HG03159 (cell line): Measurements from ENCODE around the gene ACKR2.
A peak's percentile ranks its signal among the peaks of the same experiment; 100 is the strongest.
"Not testable (repeated sequence)": the region's sequence is repeated elsewhere in the genome, so short reads cannot be mapped to it uniquely, and the experiment has no call there.

Experiments used
- ATAC-seq: cut with Tn5 transposase; IDR thresholded peaks from one replicate; pipeline ENCODE4 v1.9.1; 2021; ENCODE audit warnings: mild to moderate bottlenecking, moderate library complexity; ENCODE audit not compliant: unreplicated experiment

ACKR2 gene

DNA sequence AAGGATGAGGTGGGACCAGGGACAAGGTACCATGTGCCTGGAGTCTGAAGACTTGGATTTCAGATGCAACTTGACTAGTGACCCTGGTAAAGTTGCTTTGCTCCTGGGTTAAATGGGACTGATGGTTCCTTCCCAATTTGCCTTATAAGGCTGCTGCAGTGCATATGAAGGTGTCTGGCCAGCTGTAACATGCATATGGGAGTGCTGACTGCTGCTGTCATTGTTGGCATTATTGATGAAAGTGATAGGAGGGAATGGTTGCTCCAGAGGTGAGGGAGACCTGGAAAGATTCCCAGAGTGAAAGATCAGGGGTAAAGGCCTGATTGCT, 45.9 kb downstream of the ACKR2 start:
- no peak for ATAC-seq

DNA sequence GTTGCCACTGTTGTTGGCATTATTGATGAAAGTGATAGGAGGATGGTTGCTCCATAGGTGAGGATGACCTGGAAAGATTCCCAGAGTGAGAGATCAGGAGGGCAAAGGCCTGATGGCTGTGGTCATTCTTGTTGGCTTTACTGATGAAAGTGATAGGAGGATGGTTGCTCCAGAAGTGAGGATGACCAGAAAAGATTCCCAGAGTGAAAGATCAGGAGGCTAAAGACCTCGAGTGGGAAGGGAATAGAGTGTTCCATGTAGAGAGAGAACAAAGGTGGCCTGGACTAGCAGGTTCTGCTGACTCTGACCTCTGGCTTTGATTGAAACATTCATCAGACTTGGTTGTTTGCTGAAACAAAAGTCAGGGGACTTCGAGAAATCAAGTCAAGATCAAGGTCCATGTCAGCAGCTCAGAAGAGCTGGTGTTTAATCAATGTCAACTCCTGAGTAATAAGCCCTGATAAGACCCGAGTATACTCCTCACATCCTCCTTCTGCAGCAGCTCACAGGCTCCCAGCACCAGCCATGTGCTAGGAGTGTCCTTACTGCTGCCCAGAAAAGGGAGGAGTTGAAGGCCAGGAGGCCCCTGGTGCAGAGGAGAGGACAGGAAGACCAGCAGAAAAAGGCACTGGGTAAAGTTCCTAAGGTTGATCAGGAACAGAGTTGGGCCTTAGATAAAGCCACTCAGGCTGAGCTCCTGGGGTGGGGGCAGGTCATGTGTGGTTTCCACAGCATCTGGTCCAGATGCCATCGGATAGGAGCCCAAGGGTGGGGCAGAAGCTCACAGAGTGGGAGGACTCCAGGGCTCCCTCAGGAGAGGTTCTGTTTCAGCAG, 46.5 kb downstream of the ACKR2 start:
- ATAC-seq: no peak

DNA sequence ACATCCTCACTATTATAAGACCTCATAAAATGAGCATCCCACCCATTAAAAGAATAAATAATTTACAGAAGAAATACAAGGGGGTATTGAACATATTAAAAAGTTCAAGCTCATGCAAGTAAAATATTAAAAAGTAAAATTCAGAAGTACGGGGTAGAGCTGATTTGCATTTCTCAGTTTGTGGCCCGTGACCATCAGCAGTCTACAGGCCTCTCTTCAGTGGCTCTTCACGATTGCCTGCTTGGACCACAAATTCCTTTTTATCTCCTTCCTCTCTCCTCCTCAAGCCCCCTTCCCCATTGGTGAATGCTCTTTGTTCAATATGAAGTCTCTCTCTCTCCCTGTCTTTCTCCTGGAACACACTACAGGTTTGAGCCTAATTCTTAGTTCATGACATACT, 47.3 kb downstream of the ACKR2 start:
- no peak for ATAC-seq

DNA sequence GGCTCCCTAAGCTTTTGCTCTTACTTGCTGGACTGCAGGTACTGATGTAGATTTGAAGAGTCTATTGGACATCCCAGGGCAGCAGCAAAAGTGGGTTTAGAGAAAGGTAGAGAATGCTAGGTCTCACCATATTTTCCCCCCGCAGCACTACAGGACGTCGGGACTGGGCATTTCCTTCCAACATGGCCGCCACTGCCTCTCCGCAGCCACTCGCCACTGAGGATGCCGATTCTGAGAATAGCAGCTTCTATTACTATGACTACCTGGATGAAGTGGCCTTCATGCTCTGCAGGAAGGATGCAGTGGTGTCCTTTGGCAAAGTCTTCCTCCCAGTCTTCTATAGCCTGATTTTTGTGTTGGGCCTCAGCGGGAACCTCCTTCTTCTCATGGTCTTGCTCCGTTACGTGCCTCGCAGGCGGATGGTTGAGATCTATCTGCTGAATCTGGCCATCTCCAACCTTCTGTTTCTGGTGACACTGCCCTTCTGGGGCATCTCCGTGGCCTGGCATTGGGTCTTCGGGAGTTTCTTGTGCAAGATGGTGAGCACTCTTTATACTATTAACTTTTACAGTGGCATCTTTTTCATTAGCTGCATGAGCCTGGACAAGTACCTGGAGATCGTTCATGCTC, 55.2 kb downstream of the ACKR2 start:
- no peak for ATAC-seq

DNA sequence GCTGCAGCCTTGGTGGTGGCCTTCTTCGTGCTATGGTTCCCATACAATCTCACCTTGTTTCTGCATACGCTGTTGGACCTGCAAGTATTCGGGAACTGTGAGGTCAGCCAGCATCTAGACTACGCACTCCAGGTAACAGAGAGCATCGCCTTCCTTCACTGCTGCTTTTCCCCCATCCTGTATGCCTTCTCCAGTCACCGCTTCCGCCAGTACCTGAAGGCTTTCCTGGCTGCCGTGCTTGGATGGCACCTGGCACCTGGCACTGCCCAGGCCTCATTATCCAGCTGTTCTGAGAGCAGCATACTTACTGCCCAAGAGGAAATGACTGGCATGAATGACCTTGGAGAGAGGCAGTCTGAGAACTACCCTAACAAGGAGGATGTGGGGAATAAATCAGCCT, 56.0 kb downstream of the ACKR2 start:
- ATAC-seq: no peak

DNA sequence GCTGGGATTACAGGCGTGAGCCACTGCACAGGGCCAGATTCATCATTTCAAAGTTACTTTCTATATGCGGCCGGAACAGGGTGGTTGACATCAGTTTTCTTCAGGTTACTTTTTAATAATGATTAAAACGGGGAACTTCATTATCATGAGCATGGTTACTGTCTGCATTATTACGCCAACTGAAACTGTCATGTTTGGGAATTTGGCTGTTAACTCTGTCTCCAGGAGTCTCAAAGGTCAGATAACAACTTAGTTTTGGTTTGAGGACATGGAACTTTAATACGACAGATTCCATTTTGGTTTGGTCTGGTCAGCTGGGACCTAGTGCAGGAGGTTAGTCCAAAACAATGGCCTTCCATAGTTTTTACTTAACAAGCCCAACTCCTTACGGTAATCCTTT, 57.9 kb downstream of the ACKR2 start:
- ATAC-seq: no peak

DNA sequence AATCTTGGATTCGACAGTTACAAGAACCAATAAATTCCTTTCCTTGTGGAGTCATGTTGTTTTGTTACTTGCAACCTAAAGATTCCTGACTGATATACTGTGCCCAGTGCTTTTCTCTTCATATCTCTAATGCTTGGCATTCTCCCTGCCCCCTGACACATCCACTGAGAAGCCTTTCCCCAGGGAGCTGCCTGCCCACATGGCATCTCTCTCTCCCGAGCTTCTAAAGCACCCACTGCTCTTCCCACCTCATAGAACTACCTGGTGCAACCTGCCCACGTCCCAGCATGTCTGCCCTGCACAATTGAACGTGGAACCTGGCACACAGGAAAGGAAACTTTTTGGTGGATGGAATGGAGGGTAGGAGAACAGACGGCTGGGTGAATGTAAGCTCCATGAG, 59.6 kb downstream of the ACKR2 start:
- ATAC-seq: no peak

DNA sequence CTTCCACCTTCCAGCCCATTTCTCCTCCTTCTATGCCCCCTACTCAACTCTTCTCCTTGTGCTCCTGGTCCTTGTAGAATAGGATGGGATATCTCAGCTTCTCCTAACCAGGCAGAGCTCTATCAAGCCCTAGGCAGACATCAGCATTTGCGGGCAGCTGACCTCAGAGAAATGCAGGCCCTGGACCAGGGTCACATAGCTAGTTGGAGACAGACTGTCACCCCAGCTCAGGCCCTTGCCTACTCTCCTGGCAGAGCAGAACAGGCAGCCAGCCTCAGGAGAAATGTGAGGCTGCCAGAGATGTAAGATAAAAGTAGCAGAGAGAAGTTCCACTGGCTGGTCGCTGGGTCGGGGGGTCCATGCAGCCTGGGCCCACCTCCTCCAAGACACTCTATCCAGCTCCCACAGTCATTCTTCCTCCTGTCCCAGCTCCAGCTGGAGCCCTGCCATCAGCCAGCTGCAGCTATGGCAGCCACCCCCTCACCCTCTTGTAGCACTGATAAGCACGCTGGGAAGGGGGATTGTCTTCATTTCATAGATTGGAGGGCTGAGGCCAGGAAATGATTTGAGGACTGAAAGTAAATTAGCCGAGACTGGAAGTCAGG, 62.4 kb downstream of the ACKR2 start:
- no peak for ATAC-seq

DNA sequence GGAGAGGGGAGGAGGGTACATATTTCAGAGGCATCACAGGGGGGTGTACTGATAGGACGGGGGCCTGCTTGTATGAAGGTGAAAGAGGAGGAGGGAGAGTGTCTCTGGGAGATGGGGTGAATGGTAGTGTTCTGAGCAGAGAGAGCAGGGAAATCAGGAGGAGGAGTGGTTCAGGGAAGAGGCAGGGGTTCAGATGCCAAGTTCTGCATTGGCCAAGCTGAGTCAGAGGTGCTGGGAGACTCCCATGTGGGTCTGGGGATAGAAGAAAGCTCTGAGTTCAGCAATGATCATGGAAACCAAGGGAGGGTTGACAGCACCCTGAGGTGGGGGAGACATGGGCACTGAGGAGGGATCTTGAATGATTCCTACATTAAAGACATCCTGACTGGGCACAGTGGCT, 63.5 kb downstream of the ACKR2 start:
- no peak for ATAC-seq

DNA sequence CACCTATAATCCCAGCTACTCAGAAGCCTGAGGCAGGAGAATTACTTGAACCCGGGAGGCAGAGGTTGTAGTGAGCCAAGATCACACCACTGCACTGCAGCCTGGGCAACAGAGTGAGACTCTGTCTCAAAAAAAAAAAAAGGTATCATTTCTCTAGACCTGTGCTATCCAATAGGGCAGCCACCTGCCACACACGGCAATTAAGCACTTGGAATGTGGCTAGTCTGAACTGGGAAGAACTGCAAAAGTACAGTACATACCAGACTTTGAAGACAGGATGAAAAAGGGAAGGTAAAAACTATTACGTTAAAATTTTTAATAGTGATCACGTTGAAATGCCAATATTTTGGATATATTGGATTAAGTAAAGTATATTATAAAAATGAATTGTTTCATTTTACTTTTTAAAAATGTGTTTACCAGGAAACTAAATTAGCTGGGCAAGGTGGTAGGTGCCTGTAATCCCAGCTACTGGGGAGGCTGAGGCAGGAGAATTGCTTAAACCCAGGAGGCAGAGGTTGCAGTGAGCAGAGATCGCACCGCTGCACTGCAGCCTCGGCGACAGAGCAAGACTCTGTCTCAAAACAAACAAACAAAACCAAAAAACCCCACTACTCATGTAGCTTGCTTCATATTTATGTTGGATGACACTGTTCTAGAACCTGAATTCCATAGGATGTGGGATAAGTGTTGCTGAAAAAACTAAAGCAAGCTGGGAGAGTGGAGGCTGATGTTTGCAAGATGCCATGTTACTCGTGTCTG, 64.2 kb downstream of the ACKR2 start:
- no peak for ATAC-seq

DNA sequence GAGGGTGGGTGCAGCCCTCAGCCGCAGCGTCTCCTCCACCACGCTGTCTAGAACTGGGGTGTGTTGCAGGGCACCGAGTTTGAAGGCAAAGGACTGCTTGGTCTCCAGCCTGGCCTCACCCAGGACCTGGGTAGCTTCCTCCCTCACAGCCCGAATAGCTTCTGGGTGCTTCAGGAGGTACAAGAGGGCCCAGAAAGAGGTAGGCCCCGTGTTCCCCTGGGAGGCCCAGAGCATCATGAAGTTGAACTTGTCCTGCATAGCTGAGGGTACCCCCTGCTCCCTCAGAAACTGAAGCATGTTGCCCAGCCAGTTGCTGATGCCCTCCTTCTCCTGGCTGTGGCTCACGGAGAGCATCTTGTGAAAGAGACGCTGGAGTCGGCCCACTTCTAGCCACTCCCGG, 65.5 kb downstream of the ACKR2 start:
- ATAC-seq: no peak

DNA sequence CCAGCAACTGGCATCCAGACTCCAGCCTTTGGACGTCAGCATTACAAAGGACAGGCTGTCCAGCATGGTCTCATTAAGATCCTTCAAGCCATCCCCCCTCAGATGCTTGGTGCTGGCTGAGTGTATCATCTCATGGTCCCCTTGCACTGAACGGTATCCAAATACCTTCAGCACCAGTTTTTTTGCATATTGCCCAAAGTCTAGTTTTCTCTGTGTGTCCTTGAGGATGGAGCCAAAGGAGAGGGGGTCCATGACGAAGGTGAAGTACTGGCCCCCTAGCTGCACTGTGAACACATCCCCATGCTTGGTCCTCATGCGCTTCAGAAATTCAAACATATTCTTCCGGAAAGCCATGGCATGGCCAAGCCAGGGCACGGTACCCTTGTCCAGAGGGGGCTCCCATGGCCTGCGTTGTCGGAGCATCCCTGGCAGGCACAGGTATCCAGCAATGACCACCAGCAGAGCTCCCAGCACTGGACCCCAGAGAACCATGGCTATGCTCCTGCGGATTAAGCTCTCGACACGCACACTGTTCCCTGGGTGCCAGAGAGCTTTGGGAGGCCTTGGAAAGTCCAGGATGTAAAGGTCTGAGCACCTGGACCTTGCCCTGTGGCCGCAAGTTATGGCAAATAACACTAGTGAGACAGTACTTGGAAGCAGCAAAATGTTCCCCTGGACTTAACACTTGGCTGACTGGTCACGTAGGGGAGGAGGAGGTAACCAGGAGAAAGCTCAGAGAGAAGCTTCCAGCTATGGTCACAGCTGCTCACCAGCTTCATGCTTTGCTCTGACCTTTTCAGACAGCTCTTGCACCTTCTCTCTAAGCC, 66.3 kb downstream of the ACKR2 start, which contains the start of gene CYP8B1:
CYP8B1 (minus strand) TSS at position 555 of the 827 bp plus-strand sequence; CDS start at position 492, 63 bp downstream.
- ATAC-seq: no peak

DNA sequence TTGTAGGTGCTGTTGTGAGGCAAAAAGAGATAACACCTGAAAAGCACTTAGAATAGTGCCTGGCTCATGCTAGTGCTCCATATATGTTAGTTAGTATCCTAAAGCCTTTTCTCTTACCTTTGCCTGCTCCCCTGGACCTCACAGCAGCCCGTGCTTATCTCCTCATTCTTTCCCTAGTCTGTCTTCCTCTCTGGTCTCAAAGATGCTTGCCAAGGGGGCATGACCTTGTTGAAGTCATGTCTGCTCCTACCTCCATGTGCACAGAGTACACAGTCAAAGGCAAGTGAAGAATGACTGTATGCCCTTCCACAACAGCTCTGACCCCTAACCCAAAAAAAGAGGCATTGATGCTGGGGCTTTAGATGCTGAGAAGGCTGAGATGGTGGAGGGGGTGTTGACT, 67.2 kb downstream of the ACKR2 start:
- ATAC-seq: no peak

DNA sequence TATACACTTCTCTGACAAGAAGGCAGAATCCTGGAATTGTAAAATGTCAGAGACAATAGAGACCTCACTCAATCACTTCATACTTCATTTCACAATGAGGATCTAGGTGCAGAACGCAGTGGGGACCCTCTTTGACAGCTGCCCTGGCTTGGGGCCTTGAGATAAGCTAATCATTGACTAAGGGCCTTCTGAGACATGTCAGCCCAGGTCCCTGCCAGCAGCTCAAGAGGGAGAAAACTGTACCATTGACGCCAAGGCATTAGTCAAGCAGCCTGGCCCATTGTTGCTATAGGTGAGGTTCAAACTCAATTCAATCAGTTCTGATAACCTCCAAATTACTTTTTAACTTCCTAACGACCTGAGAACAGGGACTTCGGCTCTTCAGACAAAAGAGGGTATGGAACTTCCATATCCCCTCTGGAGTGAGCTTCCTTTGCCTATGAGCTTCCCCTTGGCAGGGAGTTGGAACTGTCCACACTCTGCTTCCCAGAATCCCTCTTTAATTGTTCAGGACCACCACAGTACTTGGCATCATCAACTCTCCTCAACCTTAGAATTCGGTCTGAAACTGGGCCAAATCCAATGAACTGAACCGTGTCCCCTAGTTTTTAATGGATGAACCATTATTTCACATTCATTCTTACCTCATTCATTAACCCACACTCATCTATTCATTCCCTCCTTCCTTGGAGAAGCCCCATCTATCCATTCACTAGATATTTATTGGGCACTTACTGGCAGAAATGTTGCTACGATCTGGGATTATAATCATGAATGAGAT, 67.9 kb downstream of the ACKR2 start:
- no peak for ATAC-seq

DNA sequence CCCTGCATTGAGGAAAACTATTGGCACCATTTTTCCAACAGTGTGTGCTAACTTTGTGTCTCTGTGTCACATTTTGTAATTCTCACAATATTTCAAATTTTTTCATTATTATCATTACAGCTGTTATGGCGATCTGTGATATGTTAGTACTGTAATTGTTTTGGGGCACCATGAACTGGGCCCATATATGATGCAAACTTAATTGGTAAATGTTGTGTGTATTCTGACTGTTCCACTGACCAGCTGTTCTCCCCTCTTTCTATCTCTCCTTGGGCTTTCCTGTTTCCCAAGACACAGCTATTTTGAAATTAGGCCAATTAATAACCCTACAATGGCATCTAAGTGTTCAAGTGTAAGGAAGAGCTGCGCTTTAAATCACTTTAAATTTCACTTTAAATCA, 68.6 kb downstream of the ACKR2 start:
- no peak for ATAC-seq

DNA sequence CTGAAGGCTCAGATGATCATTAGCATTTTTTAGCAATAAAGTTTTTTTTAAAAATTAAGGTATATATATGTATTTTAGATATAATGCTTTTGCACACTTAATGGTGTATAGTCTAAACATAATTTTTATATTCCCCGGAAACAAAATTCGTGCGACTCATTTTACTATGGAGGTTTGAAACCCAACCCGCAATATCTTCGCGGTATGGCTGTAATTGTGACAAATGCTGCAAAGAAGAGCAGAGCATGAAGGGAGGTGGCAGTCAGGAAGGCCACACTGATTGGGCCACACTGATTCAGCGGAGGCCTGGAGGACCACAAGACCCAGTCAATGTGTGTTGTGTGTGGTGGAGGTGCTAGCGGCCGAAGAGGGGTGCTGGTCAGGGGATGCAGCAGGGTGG, 70.9 kb downstream of the ACKR2 start:
- ATAC-seq: no peak

DNA sequence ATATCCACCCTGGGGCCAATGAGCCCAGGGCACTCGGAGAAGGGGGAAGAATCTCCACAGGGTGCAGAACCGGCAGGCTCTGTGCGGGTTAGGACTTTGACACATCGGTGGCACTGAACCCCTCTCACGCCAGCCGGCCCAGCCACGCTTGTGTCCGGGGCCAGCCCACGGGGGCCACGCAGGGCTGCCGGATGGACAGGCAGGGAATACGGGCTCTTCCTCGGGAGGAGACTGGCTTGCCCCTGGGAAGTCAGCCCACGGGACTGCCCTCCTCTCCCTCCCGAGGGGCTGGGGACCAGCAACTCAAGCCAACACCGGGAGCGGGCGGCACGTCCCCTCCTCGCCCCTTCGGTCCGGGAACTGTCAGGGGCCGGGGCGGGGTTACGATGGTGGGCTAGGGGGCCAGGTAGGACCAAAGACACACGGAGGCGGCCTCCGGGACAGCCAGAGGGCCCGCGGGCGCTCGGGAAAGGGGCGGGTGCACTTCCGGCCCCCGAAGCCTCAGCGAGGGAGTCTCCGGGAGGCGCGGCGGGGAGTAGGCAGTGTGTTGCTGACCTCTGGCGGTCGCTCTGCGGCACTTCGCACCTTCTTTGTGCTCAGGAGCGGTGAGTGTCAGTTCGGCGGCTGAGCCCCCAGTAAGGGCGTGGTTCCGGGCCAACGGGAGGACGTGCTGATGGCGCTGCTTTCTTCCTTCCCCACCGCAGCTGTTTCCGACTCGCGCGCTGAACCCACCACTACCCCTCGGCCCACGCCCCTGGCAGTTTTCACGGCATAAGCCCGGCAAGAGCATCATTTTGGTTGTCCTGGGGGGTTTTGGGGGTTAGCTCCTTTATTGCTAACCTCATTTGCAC, 71.6 kb downstream of the ACKR2 start:
- peak; percentile 99 for ATAC-seq

DNA sequence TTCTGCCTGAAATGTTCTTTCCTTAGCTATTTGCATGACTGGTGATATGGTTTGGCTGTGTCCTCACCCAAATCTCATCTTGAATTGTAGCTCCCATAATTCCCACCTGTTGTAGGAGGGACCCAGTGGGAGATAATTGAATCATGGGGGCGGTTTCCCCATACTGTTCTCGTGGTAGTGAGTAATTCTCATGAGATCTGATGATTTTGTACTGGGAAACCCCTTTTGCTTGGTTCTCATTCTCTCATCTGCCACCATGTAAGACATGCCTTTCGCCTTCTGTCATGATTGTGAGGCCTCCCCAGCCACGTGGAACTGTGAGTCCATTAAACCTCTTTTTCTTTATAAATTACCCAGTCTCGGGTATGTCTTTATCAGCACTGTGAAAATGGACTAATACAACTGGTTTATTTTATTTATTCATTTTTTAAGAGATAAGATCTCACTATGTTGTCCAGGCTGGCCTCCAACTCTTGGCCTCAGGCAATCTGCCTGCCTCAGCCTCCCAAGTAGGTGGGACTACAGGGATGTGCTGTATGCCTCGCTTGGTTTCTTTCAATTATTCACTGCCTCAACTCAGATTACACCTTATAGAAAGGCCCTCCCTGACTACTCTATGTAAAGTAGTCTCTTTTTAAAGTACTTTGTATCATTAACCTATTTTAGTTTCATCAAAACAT, 74.1 kb downstream of the ACKR2 start:
- ATAC-seq: not testable (repeated sequence)
